Cerebellar nuclear complex (tissue), 1 donor: Measurements from ENCODE around the gene GDPD5.

Experiments
- DNase-seq, 2 experiments: peaks; one replicate each; lab custom pipeline; 2025; lab: John Stamatoyannopoulos, UW

The GDPD5 gene, protein sequence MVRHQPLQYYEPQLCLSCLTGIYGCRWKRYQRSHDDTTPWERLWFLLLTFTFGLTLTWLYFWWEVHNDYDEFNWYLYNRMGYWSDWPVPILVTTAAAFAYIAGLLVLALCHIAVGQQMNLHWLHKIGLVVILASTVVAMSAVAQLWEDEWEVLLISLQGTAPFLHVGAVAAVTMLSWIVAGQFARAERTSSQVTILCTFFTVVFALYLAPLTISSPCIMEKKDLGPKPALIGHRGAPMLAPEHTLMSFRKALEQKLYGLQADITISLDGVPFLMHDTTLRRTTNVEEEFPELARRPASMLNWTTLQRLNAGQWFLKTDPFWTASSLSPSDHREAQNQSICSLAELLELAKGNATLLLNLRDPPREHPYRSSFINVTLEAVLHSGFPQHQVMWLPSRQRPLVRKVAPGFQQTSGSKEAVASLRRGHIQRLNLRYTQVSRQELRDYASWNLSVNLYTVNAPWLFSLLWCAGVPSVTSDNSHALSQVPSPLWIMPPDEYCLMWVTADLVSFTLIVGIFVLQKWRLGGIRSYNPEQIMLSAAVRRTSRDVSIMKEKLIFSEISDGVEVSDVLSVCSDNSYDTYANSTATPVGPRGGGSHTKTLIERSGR

DNA sequence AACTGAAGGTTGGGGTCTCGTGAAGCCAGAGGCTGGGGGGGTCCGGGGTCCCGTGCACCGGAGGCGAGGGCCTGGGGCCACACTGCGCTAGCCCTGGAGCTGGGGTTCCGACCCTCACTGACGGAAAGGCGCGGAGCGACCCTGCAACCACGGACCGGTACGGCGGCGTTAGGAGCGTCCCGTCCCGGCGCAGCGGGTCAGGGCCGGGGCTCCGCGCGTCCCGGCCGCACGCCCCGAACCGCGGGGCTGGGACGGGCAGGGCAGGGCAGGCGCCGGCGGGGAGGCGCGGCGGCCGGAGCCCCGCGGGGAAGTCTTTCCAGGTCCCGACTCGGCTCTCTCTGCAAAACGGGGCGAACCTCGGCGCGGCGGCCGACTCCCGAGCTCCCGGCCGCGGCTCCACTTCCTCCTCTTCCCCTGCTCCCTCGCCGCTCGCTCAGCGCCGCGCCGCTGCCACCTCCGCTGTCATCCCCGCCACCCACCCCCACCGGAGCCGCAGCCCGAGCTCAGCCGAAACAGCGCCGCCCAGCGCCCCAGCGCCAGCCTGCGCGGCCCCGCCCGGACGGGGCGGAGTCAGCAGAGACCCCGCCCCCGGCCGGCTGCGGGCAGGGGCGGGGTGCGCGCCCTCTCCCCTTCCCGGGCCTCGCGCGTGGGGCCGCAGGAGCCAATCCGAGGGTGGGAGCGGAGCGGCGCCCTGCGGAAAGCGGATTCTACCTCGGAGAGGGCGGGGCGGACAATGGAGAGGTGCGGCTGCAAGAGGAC, at the start of gene GDPD5:
Gene GDPD5 (minus strand): TSS at position 509 of the 759 bp plus-strand sequence. CDS start 48,206 bp downstream, outside the sequence.
- no peak for DNase-seq

DNA sequence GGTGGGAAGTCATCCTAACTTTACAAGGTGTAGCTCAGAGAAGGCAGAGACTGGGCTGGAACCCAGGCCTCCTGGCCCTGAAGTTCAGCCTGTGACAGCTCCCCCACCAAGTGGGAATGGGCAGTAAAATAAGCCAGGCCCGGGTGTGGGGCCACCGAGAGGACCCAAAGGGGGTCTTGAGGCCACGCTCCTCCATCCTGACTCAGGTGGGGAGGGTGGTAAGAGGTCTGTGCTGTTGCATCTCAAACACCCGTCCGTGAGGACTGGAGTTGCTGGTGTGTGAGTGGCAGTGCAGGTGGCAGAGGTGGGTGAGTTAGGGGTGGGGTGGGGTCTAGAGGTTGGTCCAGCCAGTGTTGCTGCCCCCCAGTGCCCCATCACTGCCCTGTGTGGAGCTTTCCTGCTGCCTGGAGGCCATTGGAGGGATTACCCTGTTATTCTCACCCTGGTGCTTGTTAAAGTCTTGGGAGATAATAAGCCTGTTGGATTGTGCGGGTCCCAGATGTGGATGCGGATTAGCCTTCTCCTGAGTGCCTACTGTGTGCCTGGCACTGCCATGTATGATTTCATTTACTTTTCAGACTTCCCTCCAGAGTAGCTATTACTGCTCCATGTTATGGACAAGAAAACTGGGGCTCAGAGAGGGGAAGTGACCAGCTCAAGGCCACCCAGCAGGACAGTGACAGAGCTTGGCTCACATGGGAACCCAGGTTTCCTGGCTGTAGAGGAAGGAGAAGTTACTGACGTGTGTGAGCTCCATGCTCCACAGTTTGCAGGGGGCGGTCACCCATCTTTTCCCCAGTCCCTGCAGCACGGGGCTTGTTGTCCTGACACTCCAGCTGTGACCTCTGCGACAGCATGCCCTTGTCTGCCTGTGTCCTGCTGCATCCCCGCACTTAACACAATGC, 49.2 kb upstream of the GDPD5 start:
- DNase-seq = no peak

DNA sequence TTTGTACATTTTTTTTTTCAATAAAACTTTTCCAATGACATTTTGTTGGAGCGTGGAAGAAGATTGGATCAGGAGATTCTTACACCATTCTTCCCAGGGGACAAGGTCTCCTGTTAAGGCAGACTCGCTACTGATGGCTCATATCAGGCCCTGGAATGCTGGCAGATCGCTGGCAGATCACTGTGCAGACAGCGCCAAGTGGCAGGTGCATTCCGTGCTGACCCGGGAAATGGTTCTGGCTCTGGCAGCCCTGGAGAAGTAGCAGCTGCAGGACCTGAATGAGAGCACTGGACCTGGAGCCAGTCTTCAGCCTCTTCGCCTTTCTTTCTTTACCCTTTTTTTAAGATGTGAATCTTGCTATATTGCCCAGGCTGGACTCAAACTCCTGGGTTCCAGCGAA, 47.0 kb upstream of the GDPD5 start:
- DNase-seq = peak in 1 of 2 experiments; percentile 53

DNA sequence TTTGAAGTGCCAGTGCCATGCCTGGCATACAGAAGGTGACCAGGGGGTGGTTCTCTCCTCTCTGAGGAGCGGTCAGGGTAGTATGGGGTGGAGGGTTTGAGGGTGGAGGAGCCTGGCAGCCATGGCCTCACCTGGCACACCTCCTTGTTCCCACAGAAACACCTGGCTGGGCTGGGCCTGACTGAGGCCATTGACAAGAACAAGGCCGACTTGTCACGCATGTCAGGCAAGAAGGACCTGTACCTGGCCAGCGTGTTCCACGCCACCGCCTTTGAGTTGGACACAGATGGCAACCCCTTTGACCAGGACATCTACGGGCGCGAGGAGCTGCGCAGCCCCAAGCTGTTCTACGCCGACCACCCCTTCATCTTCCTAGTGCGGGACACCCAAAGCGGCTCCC, 45.9 kb upstream of the GDPD5 start:
- DNase-seq = no peak

DNA sequence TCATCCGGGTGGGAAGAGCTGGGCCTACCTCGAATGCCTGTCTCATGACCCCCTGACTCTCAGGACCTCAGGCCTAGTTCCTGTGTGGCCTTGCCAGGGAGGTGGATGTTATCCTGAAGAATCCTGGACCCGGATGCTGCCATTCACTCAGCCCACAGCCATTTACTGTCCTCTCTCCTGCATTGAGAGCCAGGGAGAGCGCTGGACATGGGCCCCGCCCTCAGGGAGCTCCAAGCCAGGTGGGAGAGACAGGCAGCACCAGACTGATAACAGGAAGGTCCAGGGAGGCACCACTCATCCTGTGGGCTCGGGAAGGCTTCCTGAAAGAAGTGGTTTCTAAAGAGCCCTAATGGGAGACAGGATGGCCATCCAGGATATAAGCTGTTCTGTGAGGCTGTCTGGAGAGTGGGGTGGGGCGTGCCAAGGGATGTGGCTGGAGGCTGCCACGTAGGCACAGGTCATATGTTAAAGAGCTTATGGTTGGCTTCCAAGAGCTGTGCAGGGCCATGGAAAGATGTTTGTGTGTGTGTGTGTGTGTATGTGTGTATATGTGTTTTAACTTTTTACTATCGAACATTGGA, 44.9 kb upstream of the GDPD5 start:
- DNase-seq = no peak

DNA sequence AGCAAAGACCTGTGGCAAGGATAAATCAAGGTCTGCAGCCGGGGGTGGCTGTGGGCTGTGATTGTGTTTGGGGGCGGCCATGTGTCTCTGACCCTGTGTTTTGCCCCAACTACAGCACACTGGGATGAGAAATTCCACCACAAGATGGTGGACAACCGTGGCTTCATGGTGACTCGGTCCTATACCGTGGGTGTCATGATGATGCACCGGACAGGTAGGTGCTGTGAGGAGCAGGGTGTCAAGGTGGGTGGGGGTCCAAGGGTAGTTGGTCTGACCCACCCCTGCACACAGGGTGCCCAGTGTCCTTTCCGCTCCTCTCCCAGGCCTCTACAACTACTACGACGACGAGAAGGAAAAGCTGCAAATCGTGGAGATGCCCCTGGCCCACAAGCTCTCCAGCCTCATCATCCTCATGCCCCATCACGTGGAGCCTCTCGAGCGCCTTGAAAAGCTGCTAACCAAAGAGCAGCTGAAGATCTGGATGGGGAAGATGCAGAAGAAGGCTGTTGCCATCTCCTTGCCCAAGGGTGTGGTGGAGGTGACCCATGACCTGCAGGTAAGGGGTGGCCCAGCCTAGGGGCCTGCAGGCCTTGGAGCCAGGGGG, 43.0 kb upstream of the GDPD5 start:
- DNase-seq = no peak

DNA sequence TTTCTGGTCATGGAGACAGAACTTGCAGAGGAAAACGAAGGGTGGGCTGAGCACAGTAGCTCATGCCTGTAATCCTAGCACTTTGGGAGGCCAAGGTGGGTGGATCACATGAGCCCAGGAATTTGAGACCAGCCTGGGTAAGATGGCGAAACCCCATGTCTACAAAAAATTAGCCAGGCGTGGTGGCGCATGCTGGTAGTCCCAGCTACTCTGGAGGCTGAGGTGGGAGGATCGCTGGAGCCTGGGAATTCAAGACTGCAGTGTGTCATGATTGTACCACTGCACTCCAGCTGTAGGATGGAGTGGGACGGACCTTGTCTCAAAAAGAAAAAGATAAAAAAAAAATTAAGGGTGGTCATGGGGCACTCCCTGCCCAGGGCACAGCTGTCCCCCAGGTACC, 42.2 kb upstream of the GDPD5 start:
- DNase-seq = no peak

DNA sequence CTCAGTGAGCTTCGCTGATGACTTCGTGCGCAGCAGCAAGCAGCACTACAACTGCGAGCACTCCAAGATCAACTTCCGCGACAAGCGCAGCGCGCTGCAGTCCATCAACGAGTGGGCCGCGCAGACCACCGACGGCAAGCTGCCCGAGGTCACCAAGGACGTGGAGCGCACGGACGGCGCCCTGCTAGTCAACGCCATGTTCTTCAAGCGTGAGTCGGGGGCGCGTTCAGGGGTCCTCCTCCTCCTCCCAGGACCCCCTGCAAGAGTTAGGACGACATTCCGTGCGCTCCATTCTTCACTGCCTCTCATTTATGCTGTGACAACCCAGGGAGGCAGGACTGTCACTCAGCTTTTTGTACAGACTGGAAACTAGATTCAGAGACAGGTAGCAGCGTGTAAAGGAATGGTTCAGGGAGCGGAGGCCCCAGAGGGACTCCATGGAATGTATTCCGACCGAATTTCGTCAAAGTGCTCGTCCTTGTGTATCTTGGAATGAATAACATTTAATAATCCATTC, 41.1 kb upstream of the GDPD5 start:
- DNase-seq = no peak

DNA sequence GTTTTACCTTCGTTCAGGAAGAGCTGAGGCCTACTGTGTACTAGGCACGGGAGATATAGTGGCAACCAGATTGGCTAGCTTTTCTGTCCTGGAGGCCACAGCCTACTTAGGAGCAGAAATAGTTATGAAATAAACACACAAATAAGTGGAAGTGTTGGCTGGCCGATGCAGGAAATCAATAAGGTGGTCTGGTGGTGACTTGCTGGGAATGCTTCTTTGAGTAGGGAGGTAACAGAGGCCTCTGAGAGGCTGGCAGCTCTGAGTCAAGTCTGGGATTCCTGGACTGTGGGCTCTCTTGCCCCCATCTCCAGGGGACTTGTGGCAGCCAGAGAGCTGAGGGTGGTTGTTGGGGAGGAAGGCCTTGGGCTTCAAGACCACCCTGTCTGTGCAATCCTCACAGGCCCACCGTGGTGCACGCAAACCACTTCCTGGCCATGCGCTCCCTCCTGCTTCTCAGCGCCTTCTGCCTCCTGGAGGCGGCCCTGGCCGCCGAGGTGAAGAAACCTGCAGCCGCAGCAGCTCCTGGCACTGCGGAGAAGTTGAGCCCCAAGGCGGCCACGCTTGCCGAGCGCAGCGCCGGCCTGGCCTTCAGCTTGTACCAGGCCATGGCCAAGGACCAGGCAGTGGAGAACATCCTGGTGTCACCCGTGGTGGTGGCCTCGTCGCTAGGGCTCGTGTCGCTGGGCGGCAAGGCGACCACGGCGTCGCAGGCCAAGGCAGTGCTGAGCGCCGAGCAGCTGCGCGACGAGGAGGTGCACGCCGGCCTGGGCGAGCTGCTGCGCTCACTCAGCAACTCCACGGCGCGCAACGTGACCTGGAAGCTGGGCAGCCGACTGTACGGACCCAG, 40.4 kb upstream of the GDPD5 start:
- no peak for DNase-seq

DNA sequence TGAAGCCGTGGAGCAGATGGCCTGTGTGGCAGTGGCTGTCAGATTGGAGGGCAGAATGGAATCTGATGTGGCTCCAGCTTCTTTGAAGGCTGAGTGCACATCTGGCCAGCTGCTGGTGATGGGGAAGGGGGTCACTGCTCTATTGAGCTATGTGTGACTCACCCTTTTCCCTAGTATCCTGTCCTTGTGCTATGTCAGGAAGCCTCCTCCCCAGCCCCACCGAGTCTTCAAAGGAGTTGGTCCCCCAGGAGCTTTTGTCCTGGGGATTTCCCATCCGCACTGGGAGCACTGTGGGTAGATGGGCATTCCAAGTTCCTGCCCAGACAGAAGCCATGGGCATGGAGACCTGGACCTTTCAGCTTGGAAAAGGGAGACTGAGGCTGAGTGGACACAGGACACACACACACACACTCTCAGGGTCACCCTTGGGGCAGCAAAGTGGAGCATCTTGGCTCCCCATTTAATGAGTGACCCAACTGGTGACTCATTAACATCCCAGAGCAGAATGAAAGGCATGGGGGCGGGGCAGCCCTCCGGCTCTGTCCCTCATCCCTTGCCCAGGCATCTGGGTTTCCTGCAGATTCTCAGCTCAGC, 39.6 kb upstream of the GDPD5 start:
- DNase-seq = no peak

DNA sequence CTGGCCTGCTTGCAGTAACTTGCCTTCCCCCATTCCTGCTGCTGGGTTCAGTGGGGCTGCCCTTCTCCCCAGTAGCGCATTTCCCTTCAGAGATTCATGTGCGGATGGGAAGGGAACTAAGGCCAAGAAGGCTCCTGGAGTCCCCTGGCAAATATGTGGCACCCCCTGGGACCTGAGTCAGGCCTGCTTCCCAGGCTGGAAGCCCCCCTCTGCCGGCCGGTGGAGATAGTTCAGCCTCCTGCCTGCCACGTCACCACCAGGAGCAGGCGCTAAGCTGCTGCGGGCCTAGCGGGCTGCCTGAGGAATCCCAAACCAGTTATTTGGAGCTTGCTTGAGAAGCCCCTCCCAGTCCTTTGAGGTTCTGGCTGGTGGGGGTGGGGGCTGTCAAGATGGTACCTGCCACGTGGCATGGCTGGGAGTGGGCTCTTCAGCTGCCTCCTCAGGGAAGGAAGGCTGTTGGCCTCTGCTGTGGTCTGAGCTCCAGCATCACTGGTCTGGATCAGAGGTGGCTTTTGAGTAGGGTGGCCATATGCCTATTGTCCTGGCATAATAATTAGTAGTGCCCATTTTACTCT, 38.3 kb upstream of the GDPD5 start:
- DNase-seq = no peak

DNA sequence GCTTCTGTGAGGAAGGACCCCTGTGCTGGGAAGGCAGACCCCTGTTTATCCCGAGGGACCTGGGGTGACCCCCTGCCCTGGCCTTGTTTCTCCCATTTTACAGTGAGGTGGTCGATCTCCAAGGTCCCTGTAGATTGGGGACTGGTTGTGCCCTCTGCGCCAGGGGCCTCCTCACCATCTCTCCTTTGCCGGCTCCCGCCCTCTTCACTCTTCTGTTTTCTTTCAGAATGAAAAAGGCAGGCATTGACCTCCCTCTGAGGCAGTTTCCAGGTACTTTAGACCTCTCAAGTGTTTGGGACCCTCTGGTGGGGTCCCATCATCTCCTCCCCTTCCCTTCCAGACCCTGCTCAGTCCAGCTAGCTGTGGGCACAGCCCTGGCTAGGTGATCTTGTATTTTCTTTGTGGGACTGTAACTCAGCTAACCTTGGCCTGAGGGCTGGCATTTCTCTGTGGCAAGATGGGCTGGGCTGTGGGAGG, 37.8 kb upstream of the GDPD5 start:
- DNase-seq = no peak

DNA sequence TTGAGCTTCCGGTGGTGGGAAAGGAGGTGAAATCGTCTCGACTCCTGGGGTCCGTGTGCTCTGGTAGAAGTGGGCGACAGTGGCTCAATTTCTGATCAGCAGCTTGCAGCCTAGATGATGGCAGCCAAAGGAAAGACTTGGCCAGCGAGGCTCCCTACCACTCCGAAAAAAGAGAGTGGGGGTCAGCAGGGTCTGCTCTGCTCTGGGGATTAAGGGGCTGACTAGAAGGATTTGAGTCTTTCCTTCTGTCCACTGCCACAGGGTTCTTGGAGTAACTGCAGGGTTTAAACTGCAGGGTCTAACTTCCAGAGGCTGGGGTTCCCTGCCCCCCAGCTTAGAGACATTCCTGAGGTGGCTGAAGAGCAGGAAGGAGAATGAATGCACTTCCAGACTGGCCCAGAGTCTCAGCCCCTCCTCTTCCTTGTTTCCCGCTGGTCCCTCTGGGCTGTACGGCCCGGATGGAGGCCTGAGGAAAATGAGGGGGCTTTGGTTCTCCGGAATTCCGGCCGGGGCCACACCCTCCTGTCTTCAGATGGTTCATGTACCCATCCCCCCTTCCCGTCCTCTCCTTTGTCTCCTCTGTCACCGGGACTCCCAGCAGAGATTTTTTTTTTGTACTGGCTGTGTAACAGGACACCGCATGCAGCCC, 37.2 kb upstream of the GDPD5 start:
- no peak for DNase-seq

DNA sequence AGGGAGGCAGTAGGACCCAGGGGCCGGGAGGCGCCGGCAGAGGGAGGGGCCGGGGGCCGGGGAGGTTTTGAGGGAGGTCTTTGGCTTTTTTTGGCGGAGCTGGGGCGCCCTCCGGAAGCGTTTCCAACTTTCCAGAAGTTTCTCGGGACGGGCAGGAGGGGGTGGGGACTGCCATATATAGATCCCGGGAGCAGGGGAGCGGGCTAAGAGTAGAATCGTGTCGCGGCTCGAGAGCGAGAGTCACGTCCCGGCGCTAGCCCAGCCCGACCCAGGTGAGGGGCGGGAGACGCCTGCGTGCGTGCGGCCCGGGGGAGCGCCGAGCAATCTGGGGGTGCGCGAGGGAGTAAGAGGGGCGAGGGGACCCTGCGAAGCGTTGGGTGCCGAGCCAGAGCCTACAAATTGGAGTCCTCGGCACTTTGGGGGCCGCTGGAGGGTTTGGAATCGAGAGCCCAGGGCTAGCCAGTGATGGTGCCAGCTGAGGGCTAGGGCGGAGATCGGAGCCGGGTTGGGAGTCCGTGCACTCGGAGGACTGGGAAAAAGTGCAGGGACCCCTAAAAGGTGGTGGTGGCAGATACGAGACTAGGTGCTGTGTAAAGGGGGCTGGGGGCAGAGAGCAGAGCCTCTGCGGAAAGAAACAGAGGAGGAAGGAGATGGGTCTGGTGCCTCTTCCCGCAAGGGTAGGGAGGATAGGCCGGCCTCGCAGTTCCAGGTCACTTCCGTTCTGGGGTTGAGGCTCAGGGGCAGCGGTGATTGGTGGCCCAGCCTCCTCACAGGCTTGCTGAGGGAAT, 36.5 kb upstream of the GDPD5 start, which contains the start of gene SERPINH1:
Gene SERPINH1 (plus strand): TSS at position 206 of the 788 bp plus-strand sequence. CDS start 4,097 bp downstream, outside the sequence.
- no peak for DNase-seq

DNA sequence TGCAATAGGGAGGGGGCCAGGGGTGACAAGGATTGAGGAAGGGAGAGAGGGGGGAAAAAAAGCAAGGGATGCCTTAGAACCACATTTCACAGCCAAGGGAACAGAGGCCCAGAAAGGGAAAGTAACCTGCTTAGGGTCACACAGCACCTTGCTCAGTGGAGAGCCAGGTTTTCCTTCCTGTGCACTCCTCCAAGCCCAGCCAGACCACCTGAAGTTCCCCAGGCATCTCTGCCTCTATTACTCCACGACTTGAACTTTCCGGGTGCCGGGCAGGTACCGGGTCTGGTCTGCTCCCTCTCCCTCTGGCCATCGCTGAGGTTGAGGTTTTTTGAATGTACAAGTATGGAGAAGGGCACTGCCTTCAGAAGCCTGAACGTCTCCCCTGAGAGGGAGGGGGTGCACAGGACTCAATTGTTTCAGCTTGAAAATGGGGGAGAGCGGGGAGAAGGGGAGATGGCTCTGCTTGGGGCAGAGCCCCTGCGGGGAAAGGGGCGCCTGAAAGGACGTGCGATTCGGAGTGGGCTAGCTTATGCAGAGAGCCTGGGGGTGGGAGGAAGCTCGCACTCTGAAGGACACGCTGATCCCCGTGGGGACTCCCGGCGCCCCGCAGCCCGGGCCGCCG, 35.8 kb upstream of the GDPD5 start:
- DNase-seq = no peak

DNA sequence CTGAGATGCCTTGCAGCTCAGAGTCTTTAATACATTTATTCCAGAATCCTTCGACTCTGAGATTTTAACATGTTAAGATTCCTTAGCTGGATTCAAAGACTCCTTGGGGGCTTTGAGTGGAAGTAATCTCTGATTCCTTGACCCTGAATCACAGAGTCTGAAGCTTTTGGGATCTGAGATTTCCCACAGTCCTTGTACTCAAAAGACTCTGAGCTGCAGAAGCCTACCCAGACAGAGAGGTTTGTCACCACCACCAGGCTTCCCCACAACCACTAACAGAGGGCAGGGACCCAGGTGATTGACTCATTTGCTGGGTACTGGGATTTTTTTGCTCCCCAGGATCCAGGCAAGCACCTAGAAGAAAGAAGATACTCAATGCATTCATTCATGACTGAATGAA, 34.9 kb upstream of the GDPD5 start:
- no peak for DNase-seq
